ENCODE measurements around the gene HEPHL1. TPM values are rescaled to one million over a fixed set of nuclear protein-coding genes. Genes with fewer than 3 reads are reported as not detected.
"Not testable (repeated sequence)": the region's sequence is repeated elsewhere in the genome, so short reads cannot be mapped to it uniquely, and the experiment has no call there.

The HEPHL1 gene
- not detected in 2 replicates for total RNA-seq (2014; rRNA removed; shearing (Covaris generic))
- not detected in 2 replicates for polyA plus RNA-seq (2015; cell fraction: cytosol; rRNA removed)
- polyA plus RNA-seq (2015; cell fraction: nucleus; rRNA removed) = 0.09 TPM in 1 of 2 replicates, not detected in the other

DNA sequence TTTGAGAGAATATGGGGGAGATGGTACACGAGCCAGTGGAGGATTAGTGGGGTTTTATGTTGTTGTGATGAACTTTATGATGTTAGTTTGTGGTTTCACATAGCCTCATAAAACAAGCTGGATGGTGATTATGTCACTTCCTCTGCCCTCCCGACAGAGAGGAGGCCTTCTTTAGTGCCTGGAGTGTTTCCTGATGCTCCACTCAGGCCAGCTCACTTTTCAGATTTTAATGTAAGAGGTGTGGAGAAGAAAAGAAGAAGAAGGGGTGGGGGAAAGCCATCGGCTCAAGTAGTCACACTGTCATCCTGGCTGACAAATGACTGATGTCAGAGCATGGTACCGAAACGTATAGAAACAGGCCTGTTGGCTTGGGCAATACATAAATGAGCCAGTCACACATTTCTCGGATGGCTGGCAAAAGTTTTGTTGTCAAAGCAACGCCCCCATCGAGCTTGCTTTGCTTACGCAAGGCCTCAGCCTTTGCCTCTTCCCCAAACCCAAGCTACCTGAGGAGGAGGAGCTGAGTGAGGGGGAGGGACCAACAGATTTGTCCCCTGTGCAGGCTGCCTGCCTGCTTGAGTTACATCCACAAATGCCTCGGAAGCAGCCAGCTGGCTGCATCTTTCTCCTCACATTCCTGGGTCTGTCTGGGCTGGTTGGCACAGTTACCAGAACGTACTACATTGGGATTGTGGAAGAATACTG lies at the start of gene HEPHL1:
Gene HEPHL1, plus strand, starts transcription at position 578 of the 705 bp plus-strand sequence. Its CDS starts 15 bp downstream, at position 593.
- in situ Hi-C loops (cut with HindIII; ENCODE audit: low pct_unique_long_range_greater_than_20kb, low sequenced_read_pairs) = no loop called here
- no peak for DNase-seq (ENCODE audit: low read depth, low spot score)

DNA sequence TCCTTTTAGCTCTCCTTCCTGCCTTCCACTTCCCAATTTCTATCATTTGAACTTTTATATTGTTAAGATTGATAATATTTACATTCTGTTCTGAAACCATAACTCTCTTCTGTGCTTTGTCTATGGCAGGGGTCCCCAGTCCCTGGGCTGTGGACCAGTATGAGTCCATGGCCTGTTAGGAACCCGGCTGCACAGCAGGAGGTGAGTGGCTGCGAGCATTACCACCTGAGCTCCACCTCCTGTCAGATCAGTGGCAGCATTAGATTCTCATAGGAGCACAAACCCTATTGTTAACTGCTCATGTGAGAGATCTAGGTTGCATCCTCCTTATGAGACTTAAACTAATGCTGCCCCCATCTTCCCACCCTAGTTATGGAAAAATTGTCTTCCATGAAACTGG lies 48.4 kb upstream of the HEPHL1 start:
- in situ Hi-C loops (cut with HindIII; ENCODE audit: low pct_unique_long_range_greater_than_20kb, low sequenced_read_pairs) = no loop called here
- no peak for DNase-seq (ENCODE audit: low read depth, low spot score)

DNA sequence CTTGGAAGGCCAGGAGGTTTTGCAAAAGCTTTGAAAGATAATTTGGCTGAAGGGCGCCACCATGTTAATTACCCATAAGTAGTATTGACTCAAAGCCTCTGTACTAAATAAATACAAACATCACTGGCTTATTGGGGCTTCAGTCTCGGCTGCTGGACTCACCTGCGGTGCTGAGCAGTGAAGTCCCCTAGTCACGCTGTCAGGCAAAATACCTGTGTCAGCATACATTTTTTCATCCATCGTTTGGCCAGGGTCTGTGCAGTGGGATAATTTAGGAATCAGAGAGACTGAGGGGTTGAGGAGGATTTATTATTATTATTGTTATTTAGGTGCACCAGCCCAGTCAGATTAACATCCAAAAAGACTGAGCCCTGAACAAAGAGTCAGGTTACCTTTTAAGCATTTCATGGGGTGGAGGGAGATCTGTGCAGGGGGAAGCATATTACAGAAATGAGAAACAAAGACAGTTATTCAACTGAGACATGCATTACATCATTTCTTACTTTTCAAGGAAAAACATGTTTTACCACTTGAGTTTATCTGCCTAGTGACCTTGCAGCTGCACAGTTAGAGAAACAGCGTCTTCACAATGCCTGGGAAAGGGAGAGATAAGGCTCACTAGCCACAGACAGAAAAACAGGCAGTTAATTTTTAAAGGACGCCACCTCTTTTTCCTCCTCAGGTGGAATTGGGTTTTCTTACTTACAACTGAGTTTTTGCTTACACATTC lies 47.7 kb upstream of the HEPHL1 start:
- DNase-seq (ENCODE audit: low read depth, low spot score); in situ Hi-C loops (cut with HindIII; ENCODE audit: low pct_unique_long_range_greater_than_20kb, low sequenced_read_pairs): not testable (repeated sequence)

GRCh38 chr11:93974759-93975158 lies 46.4 kb upstream of the HEPHL1 start:
- no peak for DNase-seq (ENCODE audit: low read depth, low spot score)
- in situ Hi-C loops (cut with HindIII; ENCODE audit: low pct_unique_long_range_greater_than_20kb, low sequenced_read_pairs) = no loop called here

GRCh38 chr11:93976577-93977254 lies 44.4 kb upstream of the HEPHL1 start:
- DNase-seq (ENCODE audit: low read depth, low spot score); in situ Hi-C loops (cut with HindIII; ENCODE audit: low pct_unique_long_range_greater_than_20kb, low sequenced_read_pairs): not testable (repeated sequence)

GRCh38 chr11:93983542-93984195 lies 37.5 kb upstream of the HEPHL1 start:
- no peak for DNase-seq (ENCODE audit: low read depth, low spot score)
- in situ Hi-C loops (cut with HindIII; ENCODE audit: low pct_unique_long_range_greater_than_20kb, low sequenced_read_pairs) = no loop called here

DNA sequence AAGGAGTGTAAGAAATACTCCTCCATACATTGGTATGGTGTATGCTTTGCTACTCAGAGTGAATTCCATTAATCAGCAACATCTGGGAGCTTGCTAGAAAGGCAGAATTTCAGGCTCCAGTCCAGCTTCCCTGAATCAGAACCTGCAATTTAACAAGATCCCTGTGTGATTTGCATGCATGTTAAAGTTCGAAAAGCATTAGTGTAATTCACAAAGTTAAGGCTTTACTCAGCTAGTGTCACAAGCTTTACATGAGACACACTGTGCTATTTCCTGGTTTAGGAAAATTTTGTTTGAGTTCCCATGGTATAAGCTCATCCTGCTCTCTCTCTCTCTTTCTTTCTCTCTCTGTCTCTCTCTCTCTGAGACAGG lies 37.0 kb upstream of the HEPHL1 start:
- DNase-seq (ENCODE audit: low read depth, low spot score) = no peak
- in situ Hi-C loops (cut with HindIII; ENCODE audit: low pct_unique_long_range_greater_than_20kb, low sequenced_read_pairs) = no loop called here

DNA sequence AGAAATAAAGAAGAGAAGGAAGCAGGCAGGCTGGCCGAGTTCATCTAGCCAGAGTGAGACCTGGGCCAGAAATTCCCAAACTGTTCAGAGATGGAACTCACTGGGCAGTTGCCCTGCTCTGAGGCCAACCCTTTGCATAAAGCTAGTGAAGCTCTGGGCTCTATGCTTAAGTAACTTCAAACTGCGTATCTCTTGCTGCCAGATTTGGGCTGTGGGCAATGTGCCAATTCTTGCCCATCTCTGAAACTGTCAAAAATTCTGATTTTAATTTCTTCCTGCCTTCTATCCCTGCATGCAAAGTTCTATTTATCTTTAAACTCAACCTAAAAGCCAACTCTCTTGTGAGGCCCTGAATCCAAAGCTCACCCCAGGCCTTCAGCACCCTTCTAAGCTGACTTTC lies 36.2 kb upstream of the HEPHL1 start:
- in situ Hi-C loops (cut with HindIII; ENCODE audit: low pct_unique_long_range_greater_than_20kb, low sequenced_read_pairs) = no loop called here
- no peak for DNase-seq (ENCODE audit: low read depth, low spot score)

DNA sequence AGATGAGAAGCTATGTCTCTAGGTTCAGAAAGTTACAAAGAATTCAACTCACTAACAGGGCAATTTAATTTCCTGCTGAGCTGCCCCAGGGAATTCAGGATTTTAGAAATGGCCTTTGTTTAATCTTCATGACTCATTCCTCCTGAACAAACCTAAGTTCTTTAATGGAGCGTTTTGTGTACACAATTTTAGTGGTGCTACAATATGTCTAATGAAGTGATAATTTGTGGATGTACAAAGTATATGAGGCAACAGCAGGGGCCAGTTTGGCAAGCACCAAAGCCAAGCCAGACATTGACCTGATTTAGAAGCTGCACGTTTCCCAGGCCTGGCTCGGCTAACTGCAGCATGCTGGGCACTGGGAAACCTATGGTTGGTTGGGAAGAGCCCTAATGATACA lies 34.4 kb upstream of the HEPHL1 start:
- in situ Hi-C loops (cut with HindIII; ENCODE audit: low pct_unique_long_range_greater_than_20kb, low sequenced_read_pairs) = no loop called here
- peak; percentile 64 for DNase-seq (ENCODE audit: low read depth, low spot score)

DNA sequence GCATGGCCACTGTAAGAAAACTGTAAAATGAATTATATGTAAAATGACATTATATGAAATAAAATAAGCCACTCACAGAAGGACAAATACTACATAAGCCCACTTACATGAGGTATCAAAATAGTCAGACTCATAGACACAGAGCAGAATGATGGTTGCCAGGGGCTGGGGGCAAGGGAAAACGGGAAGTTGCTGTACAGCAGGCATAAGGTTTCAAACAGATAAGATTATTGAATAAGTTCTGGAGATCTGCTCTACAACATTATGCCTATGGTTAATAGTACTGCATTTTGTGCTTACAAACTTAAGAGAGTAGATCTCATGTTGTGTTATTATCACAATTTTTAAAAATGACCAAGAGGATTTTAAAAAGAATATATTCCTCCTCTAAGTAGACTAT lies 32.7 kb upstream of the HEPHL1 start:
- in situ Hi-C loops (cut with HindIII; ENCODE audit: low pct_unique_long_range_greater_than_20kb, low sequenced_read_pairs) = no loop called here
- DNase-seq (ENCODE audit: low read depth, low spot score) = no peak

DNA sequence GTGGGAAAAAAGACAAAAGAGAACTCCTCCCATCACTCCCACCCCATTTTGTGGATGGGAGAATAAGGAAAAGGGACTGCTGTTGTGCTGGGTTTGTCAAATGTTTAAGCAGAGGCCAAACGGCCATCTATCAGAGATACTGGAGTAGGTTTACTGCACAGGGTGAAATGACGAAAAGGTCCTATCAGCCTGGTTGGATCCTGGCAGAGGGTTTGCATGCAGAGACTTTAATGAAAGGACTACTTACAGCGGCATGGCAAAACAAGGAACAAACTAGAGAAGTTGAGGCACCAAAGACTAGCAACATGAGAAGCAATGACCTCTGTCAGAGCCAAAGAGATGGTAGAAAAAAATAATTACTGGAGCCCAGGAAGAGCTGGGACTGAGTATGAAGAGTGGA lies 32.2 kb upstream of the HEPHL1 start:
- in situ Hi-C loops (cut with HindIII; ENCODE audit: low pct_unique_long_range_greater_than_20kb, low sequenced_read_pairs) = no loop called here

GRCh38 chr11:93993747-93994146 lies 27.4 kb upstream of the HEPHL1 start:
- in situ Hi-C loops (cut with HindIII; ENCODE audit: low pct_unique_long_range_greater_than_20kb, low sequenced_read_pairs) = no loop called here
- DNase-seq (ENCODE audit: low read depth, low spot score) = no peak

More for the DNA sequence above, 32.2 kb upstream of the HEPHL1 start:
- DNase-seq (ENCODE audit: low read depth, low spot score) = no peak

DNA sequence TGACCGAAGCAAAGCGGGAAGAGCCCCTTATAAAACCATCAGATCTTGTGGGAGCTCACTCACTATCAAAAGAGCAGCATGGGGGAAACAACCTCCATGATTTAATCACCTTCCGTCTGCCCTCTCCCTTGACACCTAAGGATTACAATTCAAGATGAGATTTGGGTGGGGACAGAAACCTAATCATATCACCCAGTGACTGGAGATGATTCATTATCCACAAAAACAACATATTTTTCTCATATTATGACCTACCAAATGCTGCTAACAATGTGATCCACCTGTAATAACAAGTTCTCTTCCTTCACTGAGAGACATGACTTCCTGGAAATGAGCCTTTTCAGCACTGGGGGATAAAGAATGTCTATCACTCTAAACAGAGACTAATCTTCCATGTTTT lies 23.4 kb upstream of the HEPHL1 start:
- DNase-seq (ENCODE audit: low read depth, low spot score) = no peak
- in situ Hi-C loops (cut with HindIII; ENCODE audit: low pct_unique_long_range_greater_than_20kb, low sequenced_read_pairs) = no loop called here

- no peak for DNase-seq (ENCODE audit: low read depth, low spot score)
- in situ Hi-C loops (cut with HindIII; ENCODE audit: low pct_unique_long_range_greater_than_20kb, low sequenced_read_pairs) = no loop called here
These were observed 20.5 kb upstream of the HEPHL1 start for GRCh38 chr11:94000659-94001058.

- DNase-seq (ENCODE audit: low read depth, low spot score) = no peak
- in situ Hi-C loops (cut with HindIII; ENCODE audit: low pct_unique_long_range_greater_than_20kb, low sequenced_read_pairs) = no loop called here
These were observed 18.9 kb upstream of the HEPHL1 start for GRCh38 chr11:94002226-94002625.

DNA sequence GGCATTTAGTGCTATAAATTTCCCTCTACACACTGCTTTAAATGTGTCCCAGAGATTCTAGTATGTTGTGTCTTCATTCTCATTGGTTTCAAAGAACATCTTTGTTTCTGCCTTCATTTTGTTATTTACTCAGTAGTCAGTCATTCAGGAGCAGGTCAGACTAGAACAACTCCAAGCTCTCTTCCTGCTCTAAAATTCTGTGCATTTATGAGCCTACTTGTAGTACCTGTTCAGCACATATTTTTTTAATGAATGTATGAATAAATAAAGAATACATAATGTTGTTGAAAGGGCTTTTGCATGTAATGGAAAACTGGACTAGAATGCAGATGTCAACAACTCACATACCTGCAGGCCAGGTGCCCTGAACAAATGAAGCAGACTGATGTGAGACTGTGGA lies 13.7 kb upstream of the HEPHL1 start:
- DNase-seq (ENCODE audit: low read depth, low spot score) = no peak
- in situ Hi-C loops (cut with HindIII; ENCODE audit: low pct_unique_long_range_greater_than_20kb, low sequenced_read_pairs) = no loop called here

DNA sequence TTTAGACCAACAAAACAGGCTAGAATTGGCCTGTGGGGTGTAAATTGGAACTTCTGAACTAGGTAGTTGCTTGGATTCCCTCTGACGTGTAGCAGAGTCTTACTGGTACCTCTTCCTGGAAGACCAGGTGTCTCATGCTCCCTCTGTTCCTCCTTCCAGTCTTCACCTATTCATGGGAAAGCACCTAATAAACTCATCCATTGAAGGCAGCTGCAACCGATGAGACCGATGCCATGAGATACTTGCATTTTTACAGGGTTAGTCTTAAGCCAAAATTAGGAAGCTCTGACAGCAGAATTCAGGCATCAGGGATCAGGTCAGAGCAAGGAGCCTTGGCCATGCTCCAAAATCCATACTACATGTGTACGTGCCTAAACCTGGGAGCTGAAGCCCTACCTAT lies 13.2 kb upstream of the HEPHL1 start:
- in situ Hi-C loops (cut with HindIII; ENCODE audit: low pct_unique_long_range_greater_than_20kb, low sequenced_read_pairs) = no loop called here
- no peak for DNase-seq (ENCODE audit: low read depth, low spot score)

DNA sequence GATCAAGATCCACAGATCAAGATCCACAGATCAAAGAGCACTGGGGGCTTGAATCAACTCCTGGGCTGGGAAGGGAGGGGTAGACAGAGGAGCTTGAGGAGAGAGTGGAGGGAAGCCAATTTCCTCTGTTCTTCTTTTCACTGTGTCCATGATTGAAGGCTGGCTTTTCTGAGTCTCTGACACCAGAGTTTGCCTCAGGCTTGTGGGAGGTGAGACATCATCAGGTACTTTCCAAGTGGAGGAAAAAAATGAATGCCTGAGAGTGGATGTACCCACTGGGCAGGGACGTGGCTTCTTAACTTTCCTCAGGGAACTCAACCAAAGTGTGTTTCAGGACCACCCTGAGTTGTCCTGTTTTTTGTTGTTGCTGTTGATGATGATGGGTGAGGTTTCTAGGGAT lies 11.0 kb upstream of the HEPHL1 start:
- in situ Hi-C loops (cut with HindIII; ENCODE audit: low pct_unique_long_range_greater_than_20kb, low sequenced_read_pairs) = no loop called here
- DNase-seq (ENCODE audit: low read depth, low spot score) = no peak

Data from SK-MEL-5 (cell line).